Left colon (tissue), 2 donors: ENCODE data around the gene LMBR1. TPM values are rescaled to one million over a fixed set of nuclear protein-coding genes. Genes with fewer than 3 reads are reported as not detected.
"Not testable (repeated sequence)": the region's sequence is repeated elsewhere in the genome, so short reads cannot be mapped to it uniquely, and the experiment has no call there.

ENCODE experiments used
- ATAC-seq: fragments of 200-7000 bp; cut with Tn5 transposase; one replicate; pipeline ENCODE4 v1.9.1; 2020; ENCODE audit warnings: mild to moderate bottlenecking, moderate library complexity
- DNase-seq, 2 donors: peaks; one replicate each; pipeline ENCODE4 v3.0.0-alpha.2; 2020
- intact Hi-C, 2 donors: fragments of 100-400 bp; cut with DNase I in 1 of 2; cut with micrococcal nuclease in 1 of 2; formaldehyde crosslinking; loops; one replicate each; pipeline versions ENCODE4 v1.11.2 to v1.14.0; 2022; cut with DNase I, micrococcal nuclease
- total RNA-seq, 2 donors: library from RNA; stranded (reverse); fragmentation: NEBNext Ultra II Directional; extraction: Animal tissue kit (Norgen Biotek cat#: 25700); gene quantifications; one replicate each; pipeline ENCODE4 v1.2.1, GENCODE V29; 2021
- donor health status: DM: no; HTN: no; CAD: no.
- donor health status: DM: yes; HTN: yes; CAD: no.

Gene LMBR1
- total RNA-seq, 2 donors from 2014 or later: 48.9 to 49.9 TPM

DNA sequence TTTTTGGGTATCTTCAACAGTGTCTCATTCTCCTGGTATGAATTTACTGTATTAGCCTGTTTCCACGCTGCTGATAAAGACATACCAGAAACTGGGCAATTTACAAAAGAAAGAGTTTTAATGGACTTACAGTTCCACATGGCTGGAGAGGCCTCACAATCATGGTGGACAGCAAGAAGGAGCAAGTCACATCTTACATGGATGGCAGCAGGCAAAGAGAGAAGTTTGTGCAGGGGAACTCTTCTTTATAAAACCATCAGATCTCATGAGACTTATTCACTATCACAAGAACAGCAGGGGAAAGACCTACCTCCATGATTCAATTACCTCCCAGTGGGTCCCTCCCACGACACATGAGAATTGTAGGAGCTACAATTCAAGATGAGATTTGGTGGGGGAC lies 31.0 kb downstream of the LMBR1 start:
- intact Hi-C loops: not testable (repeated sequence)

DNA sequence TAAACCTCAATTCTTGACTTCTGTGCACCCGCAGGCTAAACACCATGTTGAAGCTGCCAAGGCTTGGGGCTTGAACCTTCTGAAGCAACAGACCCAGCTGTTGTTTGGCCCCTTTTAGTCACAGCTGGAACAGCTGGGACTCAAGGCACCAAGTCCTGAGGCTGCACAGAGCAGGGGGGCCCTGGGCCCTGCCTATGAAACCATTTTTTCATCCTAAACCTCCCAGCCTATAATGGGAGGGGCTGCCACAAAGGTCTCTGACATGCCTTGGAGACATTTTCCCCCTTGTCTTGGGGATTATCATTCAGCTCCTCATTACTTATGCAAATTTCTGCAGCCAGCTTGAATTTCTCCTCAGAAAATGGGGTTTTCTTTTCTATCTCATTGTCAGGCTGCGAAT lies 31.8 kb downstream of the LMBR1 start:
- no peak for DNase-seq
- intact Hi-C loops: no loop called here
- ATAC-seq: no peak

More for the DNA sequence above, 31.0 kb downstream of the LMBR1 start:
- not testable (repeated sequence) for ATAC-seq, DNase-seq

DNA sequence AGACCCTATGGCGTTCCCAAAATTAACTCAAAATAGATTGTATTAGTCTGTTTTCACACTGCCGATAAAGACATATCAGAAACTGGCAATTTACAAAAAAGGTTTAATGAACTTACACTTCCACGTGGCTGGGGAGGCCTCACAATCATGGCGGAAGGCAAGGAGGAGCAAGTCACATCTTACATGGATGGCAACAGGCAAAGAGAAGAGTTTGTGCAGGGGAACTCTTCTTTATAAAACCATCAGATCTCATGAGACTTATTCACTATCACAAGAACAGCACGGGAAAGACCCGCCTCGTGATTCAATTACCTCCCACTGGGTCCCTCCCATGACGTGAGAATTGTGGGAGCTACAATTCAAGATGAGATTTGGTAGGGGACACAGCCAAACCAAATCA lies 32.9 kb downstream of the LMBR1 start:
- ATAC-seq, intact Hi-C loops, DNase-seq: not testable (repeated sequence)

DNA sequence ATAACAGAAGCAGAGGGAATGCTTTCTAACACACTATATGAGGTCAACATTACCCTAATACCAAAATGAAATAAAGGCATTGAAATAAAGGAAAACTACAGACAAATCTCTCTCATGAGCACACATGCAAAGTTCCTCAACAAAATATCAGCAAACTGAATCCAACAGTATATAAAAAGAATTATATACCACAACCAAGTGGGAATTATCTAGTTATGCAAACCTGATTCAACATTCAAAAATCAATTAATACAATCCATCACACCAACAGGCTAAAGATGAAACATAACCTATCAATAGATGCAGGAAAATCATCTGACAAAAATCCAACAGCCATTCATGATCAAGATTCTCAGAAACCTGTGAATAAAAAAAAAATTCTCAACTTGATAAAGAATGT lies 34.5 kb downstream of the LMBR1 start:
- DNase-seq: no peak
- intact Hi-C loops: no loop called here
- ATAC-seq: no peak

DNA sequence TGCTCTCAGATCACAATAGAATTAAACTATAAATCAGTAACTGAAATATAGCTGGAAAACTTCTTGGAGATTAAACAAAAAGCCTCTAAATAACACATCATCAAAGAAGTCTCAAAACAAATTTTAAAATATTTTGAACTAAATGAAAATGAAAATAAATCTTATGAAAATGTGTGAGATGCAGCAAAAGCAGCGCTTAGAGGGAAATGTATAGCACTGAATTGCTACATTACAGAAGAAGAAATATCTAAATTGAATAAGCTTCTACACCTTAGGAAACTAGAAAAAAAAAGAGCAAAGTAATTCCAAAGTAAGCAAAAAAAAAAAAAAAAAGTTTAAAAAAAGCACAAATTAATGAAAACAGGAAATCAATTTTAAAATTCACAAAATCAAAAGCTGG lies 35.2 kb downstream of the LMBR1 start:
- ATAC-seq: no peak
- intact Hi-C loops: no loop called here
- no peak for DNase-seq

DNA sequence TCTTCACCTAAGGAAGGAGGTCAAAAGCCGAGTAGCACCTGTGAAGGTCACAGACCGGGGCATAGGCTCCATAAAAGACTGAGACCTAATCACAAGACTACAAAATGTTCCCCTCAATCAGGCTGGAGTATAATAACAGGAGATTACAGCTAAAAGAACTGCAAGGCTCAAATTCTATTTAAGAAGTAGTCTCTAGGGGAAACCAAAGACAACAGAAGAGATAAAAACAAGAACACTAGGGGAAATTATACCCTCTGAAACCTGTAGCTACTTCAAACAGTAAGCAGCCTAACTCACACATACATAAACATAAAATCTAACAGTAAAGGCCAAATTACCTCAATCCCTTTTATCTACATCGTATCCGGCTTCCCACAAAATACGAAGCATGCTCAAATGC lies 38.3 kb downstream of the LMBR1 start:
- no peak for ATAC-seq

DNA sequence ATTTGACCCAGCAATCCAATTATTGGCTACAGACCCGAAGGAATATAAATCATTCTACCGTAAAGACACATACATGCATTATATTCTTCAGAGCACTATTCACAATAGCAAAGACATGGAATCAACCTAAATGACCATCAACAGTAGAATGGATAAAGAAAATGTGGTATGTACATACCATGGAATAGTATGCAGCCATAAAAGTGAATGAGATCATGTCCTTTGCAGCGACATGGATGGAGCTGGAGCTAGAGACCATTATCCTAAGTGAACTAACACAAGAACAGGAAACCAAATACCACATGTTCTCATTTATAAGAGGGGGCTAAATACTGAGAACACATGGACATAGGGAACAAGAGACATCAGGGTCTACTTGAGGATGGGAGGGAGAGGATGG lies 44.0 kb downstream of the LMBR1 start:
- intact Hi-C loops: no loop called here
- ATAC-seq (no peak), DNase-seq (no peak)

More for the DNA sequence above, 38.3 kb downstream of the LMBR1 start:
- no peak for DNase-seq
- intact Hi-C loops: no loop called here

DNA sequence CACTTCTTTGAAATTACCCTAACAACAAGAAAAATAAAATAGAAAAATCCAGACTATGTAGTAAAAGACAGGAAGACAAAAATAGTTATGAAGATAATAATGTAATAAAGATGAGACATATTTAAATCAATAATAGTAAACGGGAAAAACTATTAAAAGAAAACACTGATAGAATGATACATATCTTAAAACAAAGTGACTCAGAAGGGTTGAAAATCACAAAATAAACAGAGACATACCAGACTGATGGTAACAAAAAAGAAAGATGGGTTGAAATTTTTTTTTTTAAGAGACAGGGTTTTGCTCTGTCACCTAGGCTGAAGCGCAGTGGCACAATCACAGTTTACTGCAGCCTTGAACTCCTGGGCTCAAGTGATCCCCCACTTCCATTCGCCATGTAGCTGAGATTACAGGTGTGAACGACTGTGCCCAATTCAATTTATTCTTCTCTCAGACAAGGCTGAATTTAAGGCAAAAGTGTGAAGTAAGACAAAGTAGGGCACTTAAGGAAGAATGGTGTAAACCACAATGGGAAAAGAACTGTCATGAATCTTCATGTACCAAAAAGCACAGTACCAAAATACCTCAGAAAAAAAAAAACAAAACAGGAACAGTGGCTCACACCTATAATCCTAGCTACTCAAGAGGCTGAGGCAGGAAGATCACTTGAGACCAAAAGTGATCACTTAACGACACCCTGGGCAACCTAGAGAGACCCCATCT lies 47.4 kb downstream of the LMBR1 start:
- ATAC-seq (no peak), DNase-seq (no peak)
- intact Hi-C loops: no loop called here

DNA sequence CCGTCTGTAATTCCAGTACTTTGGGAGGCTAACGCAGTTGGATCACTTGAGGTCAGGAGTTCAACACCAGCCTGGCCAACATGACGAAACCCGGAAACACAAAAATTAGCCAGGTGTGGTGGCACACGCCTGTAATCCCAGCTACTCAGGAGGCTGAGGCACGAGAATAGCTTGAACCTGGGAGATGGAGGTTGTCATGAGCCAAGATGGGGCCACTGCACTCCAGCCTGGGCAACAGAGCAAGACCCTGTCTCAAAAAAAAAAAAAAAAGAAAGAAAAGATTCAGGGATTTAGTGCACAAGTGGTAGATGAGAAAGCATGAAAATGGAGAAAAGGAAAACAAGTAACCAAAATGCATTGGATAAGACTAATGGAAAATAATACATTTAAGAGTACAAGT lies 49.4 kb downstream of the LMBR1 start:
- DNase-seq, ATAC-seq, intact Hi-C loops: not testable (repeated sequence)

DNA sequence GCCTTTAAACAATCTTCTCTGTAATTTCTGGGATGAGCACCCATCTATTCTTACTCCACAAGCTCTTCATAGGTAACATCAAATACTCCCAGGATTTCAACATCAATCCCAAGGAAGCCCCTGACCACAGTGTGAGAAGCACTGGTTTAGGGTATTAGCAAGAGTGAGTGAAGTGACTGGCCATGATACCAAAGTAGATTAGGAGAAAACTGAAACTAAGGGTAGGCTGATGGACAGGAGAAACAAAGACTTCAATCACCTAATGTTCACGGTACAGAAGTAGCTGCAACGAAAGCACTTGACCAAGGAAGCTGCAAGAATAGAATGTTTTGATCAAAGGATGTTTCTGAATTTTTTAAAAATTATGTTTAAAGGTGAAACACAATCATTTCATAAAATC lies 49.8 kb downstream of the LMBR1 start:
- DNase-seq (no peak), ATAC-seq (no peak)
- intact Hi-C loops: no loop called here

DNA sequence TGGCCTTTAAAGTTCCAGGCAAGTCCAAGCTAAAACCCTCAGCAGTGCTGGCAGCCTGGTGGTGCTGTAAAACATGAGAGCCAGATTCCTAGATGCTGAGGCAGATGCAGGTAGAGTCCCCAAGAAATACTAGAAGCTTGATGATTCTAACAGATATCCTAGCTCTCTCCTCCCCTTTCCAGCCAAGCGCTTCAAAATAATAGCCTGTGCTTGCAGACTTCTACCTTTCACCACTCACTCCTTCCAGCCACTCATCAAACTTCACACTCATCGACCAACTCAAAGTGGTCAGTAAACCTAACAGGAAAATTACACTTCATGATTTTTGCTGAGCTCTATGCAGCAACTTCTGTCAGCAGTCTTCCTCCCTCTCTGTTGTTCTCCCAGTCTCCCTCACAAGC lies 50.2 kb downstream of the LMBR1 start:
- intact Hi-C loops: no loop called here
- DNase-seq: no peak
- ATAC-seq: no peak

DNA sequence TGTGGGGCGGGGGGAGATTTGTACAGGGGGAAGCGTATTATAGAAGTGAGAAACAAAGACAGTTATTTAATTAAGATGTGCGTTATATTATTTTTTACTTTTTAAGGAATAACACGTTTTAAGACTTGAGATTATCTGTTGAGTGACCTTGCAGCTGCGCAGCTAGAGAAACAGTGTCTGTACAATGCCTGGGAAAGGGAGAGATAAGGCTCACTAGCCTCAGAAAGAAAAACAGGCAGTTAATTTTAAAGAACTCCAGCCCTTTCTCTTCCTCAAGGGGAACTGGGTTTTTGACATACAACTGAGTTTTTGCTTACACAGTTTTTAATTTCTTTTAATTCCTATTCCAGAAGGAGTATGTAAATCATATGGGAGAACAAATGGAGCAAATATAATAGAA lies 50.7 kb downstream of the LMBR1 start:
- intact Hi-C loops: no loop called here
- no peak for DNase-seq
- ATAC-seq: no peak

DNA sequence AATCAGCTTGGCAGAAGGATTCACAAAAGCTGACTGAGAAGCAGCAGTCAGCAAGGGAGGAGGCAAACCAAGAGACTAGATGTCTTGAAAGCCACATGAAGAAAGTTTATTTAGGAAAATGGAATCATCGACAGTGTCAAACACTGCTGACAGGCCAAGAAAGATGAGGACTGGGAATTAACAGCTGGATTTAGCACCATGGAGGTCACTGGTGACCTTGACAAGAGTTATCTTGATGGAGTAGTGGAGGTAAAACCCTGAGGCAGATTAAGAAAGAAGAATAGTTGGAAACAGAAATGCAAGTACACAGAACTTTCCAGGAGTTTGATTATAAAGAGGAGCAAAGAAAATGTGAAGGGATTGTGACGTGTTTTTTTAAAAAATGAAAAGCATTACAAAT lies 51.5 kb downstream of the LMBR1 start:
- no peak for ATAC-seq
- intact Hi-C loops: no loop called here
- no peak for DNase-seq

DNA sequence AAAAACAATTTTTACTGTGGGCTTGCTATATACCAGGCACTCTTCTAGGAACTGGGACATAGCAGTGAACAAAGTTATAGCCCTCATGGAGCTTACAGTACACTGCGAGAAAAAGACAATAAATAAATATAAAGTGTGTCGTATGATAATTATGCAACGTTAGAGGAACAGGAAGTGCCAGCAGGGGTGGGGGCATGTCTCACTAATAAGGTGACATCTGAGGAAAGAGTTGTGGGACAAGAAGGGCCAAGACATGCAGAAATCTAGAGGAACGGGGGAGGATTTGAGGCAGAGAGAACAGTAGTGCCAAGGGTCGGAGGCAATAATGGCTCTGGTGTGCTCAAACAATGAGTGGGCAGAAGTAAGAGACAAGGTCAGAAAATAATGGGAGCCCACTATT lies 52.8 kb downstream of the LMBR1 start:
- intact Hi-C loops: no loop called here
- DNase-seq (no peak), ATAC-seq (no peak)

DNA sequence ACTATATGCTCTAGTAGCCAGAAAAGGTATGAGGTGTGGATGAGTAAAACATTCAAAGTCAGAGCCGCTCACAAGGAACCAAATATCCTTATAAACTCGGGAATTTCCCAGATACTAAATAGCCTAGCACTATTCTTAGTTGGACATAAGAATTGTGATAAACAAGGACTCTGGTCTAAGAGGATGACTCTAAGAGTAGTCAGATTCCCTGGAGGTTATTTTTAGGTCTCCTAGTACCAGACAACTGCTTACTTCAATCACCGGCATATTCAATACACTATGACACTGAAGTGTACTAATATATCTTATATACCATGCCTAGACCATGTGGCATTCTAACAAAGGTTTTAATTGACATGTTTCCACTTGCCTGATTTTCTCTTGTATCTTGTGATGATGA lies 56.5 kb downstream of the LMBR1 start:
- DNase-seq: no peak
- no peak for ATAC-seq
- intact Hi-C loops: no loop called here

DNA sequence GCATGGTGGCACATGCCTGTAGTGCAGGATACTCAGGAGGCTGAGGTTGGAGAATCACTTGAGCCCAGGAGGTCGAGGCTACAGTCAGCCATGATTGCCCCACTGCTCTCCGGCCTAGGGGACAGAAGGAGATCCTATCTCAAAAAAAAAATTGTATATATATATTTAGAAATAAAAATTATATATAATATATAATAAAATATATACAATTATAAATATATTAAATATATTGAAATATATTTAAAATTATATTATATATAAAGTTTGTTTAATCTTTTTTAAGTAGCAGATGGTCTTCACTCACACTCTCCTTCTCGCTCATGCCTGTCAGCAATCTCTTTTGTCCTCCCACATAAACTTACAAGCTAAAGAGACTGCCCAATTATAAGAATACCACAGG lies 58.5 kb downstream of the LMBR1 start:
- intact Hi-C loops: no loop called here

DNA sequence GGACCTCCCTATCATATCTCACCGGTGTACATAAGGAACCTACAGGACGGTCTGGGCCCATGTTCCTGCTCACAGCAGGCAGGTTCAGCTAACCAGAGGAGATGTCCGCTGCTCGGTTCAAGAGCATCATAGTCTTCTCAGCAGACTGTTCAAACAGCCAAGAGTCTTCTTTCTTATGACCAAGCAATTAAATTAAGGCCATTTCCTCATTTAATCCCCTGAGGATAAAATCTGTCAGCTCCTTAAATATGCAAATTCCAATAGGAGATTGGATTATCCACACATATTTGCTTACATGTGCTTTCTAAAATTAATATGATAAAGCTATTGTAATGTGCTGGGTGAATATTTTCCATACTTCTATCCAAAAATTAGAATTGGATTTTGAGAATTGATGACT lies 59.7 kb downstream of the LMBR1 start:
- ATAC-seq (no peak), DNase-seq (no peak)
- intact Hi-C loops: no loop called here

More for the DNA sequence above, 58.5 kb downstream of the LMBR1 start:
- DNase-seq (no peak), ATAC-seq (no peak)

DNA sequence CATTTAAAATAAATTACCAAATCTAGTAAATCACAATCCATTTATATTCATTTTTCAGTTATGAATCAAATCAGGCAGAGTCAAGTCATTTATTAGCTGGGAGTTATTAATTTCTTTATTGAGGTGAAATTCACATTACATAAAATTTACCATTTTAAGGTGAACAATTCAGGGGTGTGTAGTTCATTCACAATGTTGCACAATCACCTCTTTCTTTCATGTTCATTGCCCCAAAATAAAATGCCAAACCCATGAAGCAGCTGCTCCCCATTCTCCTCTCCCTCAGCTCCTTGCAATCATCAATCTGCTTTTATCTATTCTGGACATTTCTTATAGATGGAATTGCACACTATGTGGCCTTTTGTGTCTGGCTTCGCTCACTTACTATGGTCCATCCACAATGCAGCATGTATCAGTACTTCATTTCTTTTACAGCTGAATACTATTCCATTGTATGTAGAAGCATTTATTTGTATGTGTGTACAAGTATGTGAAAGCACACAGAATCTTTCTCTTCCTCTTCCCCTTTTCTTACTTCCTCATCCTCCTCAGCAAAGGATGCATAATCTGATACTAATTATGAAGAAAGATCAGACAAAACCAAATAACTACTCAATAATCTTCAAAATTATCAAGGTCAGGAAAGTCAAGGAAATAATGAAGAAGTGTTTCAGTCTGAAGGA lies 60.6 kb downstream of the LMBR1 start:
- DNase-seq (no peak), ATAC-seq (no peak)
- intact Hi-C loops: no loop called here

DNA sequence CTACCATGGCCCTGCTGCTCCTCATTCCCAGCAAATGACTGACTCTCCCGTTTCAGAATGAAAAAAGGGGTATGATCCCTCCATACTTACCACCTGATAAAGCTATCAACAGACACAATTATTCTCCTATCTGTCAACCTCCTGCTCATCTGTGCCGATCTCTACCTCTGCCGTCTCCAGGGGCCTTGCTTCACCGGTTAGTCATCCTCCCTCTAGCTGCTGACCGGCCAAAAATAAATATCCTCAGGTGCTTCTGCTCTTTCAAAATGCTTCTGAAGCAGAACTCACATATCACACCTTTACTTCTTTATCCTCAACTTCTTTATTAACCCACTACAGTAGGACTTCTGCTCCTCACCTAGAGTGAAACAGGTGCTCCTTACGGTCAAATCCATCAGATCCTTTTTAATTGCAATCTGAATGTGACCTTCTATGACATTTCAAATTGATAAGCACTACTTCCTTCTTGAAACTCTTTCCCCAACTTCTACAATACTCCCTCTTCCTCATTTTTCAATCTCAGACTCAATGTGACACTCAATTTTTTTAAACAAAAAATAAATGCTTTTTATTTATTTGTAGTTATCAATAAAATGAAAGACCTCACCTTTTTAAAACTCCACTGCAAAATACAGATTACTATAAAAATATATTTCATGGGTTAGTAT lies 63.2 kb downstream of the LMBR1 start:
- intact Hi-C loops: no loop called here
- no peak for DNase-seq
- no peak for ATAC-seq

DNA sequence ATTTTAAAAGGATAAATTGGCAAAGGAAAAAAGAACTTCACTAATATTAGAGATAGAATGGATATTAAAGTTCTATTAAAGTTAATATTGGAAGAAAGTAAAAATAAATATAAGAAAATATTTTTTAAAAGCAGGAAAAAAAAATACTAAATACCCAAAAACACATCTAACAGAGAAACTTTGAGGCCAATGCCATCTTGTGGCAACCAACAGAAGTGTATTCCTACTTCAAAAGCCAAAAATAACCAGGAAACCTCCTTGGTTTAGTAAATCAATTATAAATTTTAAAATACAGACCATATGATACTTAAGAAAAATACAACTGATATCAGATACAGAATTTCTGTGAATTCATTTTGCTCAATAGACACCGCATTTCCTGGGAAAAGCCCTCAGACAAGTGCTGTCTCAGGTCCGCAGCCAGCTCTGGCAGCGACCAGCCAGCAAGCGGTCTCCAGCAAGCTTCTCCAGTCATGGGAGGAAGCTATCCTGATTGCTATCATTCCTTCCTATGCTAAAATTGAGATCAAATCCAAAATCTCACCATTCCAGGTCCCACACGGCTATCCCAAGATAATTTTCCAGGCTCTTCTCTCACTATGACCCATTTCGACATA lies 65.3 kb downstream of the LMBR1 start:
- intact Hi-C loops: no loop called here
- ATAC-seq (no peak), DNase-seq (no peak)
